Left cardiac atrium (tissue), 4 donors: ENCODE measurements around the gene ANO10. TPM values are rescaled to one million over a fixed set of nuclear protein-coding genes. Genes with fewer than 3 reads are reported as not detected.
A peak's percentile ranks its signal among the peaks of the same experiment; 100 is the strongest.

Source experiments
- ATAC-seq, 2 donors: fragments of 200-7000 bp; cut with Tn5 transposase; one replicate each; pipeline ENCODE4 v1.9.1; 2020; ENCODE audit warnings: mild to moderate bottlenecking in 2 of 2, moderate library complexity in 2 of 2
- DNase-seq: peaks from one replicate; pipeline ENCODE4 v3.0.0-alpha.2; 2020
- intact Hi-C, 2 donors: fragments of 100-400 bp; cut with DNase I; formaldehyde crosslinking; loops; one replicate each; pipeline versions ENCODE4 v1.14.1 to v1.15.1; 2022 to 2023
- total RNA-seq, 2 donors: library from RNA; stranded (reverse); fragmentation: NEBNext Ultra II Directional; extraction: Animal tissue kit (Norgen Biotek cat#: 25700); gene quantifications; one replicate each; pipeline ENCODE4 v1.2.1, GENCODE V29; 2021
- donor health status: DM: no; HTN: yes; CAD: no.
- donor health status: DM: no; HTN: yes; CAD: no; lungs with severe emphysema.
- donor health status: DM: yes; HTN: yes; CAD: no.
- donor health status: Dilated cardiomyopathy.

ANO10 gene
- total RNA-seq, 2 donors from 2014 or later = 16.7 to 18.1 TPM

DNA sequence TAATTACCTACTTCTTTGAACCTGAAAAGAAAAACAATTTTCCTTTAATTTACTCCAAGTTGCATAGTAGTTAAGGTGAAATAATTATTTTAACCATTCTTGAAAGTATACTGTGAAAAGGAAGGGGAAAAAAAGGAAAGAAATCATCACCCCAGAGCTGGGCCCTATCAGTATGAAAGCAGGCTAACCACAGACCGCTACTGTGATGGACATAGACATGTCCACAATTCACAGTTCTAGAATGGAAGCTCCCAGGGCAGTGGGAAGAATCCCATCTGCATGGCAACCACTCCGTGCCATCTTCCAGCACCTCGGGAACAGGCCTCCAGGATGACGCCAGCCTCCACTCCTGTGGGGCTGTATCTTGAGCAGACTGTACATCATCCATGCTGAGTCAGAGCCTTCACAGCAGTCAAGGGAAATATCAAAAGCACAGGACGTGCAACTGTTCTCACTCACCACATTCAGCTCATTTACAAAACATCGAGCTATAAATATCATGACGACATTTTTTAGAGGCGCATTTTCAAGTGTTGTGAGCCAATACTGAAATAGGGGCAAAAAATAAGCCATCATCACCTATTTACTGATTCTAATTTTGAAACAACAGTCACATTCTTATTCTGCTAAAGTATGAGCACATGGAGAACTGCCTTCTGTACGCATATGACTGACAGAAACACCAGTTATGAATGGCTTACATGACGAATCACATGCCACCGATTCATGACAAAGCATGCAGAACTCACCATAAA lies 215.7 kb downstream of the ANO10 start:
- DNase-seq (no peak), ATAC-seq (peak; percentile 44 to 73)
- intact Hi-C loops = no loop called here

DNA sequence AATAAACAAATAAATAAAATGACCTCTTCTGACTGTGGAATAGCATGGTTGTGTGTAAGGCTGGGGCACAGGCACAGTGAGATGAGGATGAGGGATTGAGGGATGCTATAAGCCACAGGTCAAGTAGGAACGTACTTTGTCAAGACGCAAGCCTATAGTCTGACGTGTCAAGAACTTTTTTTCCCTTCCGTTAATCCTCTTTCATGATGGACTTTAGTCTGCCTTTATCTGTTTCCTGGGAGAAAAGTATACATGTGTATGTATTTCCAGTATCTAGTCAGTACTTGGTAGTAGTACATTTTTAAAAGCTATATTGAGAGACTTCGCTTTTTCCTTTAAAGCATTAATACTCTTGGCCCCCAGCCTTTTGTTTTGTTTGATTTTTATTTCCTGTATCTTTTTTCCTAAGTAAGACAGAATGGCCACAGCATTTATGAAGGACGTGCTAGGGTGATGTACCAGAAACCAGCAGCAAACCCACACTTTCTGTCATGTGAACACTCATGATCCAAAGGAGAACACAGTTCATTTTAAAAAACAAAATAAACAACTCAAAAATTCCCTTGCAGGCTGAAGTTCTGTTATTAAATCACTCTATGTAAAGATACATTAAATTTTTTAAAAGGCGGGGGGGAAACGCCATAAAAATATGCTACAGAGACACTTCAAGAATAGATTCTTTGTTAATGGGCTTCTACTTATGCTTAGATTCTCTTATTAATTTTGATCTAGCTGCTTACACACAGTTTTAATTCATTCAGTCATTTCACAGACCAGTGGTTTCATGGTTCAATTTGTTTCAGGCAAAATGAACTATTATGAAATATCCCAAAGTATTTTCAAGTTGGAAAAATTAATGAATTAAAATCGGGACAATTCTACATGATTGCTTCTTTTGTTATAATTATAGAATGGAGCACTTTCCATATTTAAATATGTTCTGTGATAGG lies 220.8 kb downstream of the ANO10 start:
- ATAC-seq (no peak), DNase-seq (no peak)
- intact Hi-C loops = no loop called here

DNA sequence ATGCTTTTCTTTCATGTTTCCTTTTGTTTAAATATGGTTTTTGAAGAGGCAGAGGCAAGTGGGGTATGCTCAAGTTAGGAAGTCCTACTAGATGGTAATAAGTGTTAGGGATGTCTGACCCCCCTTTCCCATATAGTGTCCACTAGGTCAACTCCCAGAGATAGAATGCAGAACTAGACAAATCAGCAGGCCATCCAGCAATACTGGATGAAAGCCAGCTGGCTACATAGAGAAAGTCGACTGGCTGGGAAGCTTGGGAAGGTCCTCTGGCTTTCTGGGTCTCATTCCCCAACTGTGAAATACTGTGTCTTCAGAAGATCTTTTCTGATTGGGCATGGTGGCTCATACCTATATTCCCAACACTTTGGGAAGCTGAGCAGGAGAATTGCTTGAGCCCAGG lies 221.6 kb downstream of the ANO10 start:
- ATAC-seq (no peak), DNase-seq (no peak)
- intact Hi-C loops = no loop called here

DNA sequence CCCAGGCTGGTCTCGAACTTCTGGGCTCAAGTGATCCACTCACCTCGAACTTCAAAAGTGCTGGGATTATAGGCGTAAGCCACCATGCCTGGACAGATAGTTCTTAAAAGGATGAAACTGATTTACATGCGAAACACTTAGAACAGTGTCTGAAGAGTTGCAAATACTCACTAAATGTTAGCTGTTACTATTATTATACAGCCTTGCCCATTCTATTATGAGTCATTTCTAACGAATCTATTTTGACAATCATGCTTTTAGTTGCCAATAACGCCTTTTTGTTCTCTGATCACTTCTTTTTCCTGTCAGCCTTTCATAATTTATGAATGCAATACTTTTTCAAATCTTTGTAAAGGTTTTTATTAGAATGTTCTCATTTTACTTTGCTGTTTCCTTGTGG lies 222.8 kb downstream of the ANO10 start:
- intact Hi-C loops = no loop called here
- no peak for DNase-seq
- no peak for ATAC-seq

DNA sequence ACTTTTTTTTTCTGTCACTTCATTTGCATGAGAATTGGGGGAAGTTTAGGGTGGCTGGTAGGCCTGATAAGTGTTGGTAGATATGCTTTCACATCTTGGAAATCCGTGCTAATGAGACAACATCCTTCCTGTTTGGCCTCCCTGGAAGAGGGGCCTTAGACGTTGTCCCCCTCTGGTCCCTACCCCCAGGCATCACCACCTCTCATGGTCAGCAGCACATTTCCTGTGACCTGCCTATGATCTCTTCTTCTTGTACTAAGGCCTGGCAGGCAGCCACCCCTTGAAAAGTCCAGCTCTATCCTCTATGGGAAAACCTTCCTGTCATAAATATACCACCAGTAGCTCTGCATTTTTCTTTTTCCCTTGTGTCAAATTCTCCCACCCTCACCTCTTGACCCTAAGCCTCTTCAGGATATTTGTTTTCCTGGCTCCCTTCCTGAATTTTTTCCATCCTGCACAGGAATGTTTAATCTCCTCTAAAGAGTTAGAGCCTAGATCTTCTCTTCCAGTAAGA lies 227.7 kb downstream of the ANO10 start:
- ATAC-seq = peak; percentile 79 to 87
- intact Hi-C loops = no loop called here
- peak; percentile 89 for DNase-seq

DNA sequence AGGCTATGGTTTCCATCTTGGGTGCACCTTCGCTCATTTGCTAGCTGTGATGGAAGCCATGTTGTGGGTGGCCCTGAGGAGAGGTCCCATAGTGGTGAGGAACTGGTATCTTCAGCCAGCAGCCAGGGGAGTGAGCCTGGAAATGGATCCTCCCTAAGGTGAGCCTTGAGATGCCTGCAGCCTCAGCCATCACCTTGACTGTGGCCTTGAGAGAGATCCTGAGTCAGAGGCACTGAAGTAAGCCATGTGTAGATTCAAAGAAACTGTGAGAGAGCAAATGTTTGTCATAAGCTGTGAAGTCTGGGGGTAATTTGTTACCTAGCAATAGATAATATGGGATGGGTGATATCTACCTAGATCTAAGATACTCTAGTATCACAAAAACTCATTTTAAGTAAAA lies 230.2 kb downstream of the ANO10 start:
- ATAC-seq (no peak), DNase-seq (no peak)
- intact Hi-C loops = no loop called here

DNA sequence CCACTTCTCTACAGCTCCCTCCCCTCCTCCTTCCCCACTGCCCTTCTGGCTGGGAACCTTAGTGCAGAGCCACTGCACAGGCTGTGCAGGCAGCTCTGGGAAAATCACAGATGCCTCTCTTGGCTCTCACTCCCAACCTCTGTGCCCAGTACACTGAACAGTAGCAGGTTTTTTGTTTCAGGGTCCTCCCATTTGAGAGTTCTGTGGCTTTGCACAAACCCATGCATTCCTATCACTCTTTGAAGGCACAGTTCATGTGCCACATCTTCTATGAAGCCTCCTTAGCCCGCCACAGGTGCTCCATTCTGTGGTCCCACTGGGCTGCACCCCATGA lies 231.6 kb downstream of the ANO10 start:
- ATAC-seq (peak in 1 of 2 donors; percentile 23), DNase-seq (no peak)
- intact Hi-C loops = no loop called here

DNA sequence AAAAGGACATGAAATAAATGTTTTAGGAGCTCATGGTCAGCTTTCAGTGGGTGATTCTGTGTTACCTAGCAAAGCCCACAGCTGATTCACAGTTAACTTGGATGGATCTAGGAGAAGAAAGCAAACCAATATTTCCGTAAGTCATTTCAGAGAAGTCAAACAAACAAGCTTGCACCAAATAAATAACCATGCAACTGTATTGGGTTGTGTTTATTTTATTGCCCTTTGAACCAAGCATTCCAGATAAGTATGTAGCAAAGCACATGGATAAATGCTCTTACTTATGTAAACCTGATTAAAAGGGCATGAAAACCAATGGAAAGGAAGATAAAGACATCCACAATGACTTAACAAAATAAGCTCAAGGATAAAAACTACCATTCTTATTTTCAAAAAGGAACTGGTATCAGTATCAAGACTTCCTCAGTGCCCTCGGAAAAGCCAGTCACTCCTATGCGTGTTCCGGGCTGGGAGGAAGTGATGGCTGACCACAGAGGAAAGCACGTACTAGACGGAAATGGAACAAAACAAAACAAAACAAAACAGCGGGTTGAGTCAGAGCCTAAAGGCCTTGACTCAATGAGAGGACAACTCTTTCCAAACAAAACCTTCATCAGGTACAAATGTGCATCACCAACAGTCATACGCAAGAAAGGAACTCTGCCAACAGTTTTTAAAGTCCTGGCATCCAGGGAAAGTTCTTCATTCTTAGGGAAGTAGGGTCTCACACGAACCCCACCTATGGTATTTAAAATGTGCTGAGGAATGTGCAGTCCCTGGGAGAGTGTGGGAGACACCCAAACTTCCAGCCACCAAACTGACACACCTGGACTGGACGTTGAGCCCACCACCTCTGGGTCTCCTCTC lies 232.2 kb downstream of the ANO10 start:
- intact Hi-C loops = loop anchor here (5.0 to 10.0 kb wide), 2 partner anchors 97 to 225 kb away; no protein-coding TSS in a partner anchor
- ATAC-seq (peak; percentile 73 to 75), DNase-seq (peak; percentile 75)

DNA sequence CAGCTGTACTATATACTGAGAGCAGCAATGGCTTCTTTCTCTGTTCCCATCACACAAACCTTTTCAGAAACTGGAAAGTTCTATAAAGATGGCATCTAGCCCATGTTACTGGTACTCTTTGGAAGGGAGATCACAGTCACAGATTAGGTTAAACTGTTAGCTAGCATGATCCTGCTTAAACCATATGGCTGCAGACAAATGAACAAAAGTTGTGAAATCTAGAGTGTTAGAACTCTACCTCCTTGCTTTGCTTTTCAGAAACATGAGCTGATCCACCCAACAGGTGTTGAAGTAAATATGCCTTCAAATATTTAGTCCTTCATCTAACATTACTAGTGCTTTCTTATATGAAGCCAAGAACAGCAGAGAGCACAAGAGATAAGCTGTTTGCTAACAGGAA lies 232.9 kb downstream of the ANO10 start:
- intact Hi-C loops = loop anchor here (5.0 to 10.0 kb wide), 2 partner anchors 97 to 224 kb away; no protein-coding TSS in a partner anchor
- ATAC-seq (no peak), DNase-seq (no peak)

DNA sequence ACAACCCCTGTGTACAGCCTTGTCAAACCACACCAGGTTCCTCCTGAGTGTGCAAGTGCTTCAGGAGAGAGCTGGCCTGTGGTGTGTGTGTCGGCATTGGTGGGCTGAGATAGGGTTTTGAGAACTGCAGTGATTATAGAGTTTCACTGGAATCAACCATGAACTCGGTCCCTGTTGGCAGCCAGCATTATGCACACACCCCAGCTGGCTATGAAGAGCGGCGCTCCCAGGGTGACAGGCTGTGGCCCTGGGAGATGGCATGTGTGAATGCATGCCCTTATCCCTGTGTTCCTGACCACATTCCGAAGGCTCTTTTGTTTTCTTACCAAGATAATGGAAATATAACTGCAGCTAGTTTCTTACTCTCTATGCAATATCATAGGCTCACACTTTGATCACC lies 233.6 kb downstream of the ANO10 start:
- intact Hi-C loops = loop anchor here (5.0 to 10.0 kb wide), 2 partner anchors 96 to 223 kb away; no protein-coding TSS in a partner anchor

DNA sequence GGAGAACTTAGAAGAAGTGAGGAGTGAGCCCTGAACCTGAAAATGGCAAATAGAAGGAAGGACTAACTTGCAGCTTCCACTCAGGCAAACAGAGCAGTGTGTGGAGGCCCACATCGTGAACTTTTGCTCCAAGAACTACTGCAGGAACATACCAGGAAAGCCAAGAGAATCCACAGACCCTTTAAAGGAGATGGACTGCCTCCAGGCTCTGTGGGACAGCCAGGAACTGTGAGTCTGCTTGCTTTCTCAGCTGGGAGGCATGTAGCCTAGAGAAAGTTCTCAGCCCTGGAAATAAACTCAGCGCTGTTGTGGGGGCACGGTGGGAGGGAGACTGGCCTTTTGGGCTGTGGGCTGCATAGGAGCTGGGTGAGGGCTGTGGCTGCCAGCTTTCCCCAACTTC lies 242.5 kb downstream of the ANO10 start:
- intact Hi-C loops = loop anchor here in 1 of 2 donors (10.0 kb wide), 1 partner anchor 215 kb away; no protein-coding TSS in a partner anchor
- DNase-seq = no peak
- peak; percentile 27 to 73 for ATAC-seq

More for the DNA sequence above, 233.6 kb downstream of the ANO10 start:
- DNase-seq = no peak
- peak; percentile 23 to 61 for ATAC-seq

DNA sequence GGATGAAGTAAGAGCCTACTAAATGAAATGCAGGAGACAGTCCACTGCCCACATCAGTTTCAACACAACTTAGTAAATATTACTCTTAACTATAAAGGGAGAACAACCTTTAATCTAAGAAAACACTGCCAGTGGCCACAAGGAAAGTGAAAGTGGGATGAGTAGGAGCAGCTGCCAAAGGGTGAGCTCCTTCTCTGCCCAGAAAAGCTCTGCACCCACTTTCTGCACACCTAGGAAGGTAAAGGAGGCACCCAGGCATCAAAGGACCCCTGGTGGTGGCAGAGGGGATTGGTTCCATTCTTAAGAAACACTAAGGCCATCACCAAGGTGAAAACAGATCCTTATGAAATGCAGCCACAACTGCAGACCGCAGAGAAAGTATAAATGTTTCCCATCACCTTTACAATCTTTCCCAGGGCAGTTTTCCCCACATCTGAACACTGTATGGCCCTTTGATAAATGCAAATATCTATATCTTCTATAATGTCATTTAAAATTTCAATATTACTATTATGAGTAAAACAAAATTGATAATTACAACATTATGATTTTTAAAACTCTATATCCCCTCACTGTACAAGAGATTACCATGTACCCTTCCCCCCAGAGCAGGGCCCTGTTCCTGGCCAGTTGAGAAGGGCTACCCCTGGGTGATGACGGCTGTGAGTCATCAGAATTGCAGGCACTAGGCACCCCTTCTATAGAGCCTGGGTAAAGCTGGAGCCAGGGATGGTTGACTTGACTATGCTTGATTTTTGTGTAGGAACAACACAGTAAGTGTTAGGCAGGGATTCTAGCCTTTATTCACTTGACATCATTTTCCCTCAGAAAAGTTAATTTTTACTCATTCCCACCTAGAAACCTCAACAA lies 243.5 kb downstream of the ANO10 start:
- ATAC-seq = peak in 1 of 2 donors; percentile 76
- intact Hi-C loops = loop anchor here in 1 of 2 donors (10.0 kb wide), 1 partner anchor 214 kb away; no protein-coding TSS in a partner anchor
- no peak for DNase-seq

DNA sequence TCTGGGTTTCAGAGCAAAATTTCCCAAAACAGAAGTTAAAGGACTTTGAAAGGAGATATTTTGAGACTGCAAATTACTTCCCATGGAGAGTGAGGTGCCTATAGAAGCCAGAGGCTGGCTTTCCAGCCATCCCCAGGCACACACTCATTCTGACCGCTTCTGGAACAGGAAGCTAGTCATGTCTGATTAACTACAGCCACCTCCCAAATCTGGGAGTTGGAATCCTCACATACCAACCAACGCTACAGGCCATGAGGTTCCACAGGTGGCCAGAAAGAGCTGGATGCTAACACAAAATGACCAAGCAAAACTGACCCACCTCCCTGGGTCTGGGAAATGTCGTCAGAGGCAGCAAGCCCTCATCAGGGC lies 248.3 kb downstream of the ANO10 start:
- DNase-seq (no peak), ATAC-seq (peak in 1 of 2 donors; percentile 21)
- intact Hi-C loops = loop anchor here in 1 of 2 donors (10.0 kb wide), 1 partner anchor 209 kb away; no protein-coding TSS in a partner anchor

DNA sequence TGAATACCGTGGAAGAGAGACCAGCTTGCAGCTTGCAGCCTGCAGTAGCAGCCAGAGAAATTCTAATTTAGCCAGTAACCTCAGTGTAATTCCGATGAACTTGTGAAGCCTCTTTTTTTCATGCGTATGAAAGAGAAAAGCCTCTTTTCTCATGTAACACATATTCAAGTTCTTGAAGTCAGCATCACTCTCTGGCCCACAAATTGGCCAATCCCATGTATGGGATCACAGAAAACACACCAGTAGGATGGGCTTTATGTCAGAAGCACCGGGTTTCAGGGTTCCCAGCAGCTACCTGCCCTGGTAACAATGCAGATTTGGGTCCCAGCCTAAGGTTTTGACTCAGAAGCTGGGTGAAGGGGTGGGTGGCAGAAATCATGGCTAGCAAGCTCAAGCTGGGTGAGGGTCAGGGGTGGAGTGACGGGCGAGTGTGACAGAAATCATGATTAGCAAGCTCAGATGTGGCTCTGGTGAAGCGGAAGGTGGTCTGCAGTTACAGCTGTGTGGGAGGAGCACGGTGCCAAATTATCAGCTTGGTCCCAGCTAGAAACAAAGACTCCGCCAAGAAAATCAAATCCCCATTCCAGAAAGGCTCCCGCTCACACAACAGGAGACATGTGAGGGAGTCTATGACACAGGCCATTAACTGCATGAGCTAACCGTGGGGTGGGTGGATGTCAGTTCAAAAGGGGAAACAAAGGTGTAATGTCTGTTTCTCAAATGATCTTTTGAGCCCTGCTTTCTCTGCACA lies 248.8 kb downstream of the ANO10 start:
- DNase-seq (no peak), ATAC-seq (peak in 1 of 2 donors; percentile 41)
- intact Hi-C loops = loop anchor here in 1 of 2 donors (10.0 kb wide), 1 partner anchor 208 kb away; no protein-coding TSS in a partner anchor

DNA sequence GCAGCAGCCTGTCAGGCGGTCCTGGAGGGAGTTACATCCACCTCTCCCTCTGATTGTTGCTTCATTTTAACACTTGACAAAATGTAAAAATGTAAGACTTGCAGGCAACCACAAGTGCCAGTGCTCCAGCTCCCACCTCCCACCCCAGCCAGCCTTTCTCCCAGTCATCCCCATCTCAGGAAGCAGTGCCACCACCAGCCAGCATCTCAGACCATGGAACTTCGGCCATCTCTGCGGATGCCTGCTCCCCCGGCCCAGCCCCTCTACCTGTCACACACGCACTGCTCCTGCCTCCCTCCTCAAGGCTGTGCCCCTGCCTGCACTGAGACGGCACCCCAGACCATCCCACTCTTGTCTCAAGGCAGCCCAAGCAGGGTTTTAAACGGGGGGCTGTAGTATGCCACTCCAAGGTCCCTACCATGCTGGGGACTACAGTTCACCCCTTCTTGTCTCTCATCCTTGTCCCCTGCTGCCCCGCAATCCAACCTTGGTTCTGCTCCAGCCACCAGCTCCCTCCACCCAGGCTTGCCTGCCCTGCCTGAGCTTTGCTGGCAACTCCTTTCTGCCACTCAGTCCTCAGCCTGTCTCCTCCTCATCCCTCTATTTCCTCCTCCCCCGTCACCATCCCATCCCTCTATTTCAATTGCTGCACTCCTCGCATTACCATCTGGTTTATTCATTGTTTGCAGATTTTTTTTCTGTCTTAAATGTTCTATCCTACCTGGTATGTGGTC lies 249.6 kb downstream of the ANO10 start:
- ATAC-seq (no peak), DNase-seq (no peak)
- intact Hi-C loops = loop anchor here in 1 of 2 donors (10.0 kb wide), 1 partner anchor 207 kb away; no protein-coding TSS in a partner anchor

DNA sequence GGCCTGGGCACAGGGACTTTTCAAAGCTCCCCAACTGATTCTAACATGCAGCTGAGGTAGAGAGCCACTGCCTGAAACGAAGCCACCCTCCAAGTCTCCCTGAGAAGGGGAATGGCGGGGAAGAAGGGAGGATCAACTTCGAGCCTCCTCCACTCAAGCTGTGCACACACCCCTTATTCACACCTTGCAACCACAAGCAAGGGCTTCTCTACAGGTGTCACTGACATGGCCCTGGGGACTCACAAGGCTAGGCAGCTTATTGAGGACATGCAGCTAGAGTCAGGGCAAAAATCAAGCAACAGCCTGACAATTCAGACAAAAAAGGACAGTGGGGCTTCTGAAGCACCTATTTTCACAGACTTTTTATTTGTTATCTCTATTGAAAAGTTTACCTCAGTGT lies 250.3 kb downstream of the ANO10 start:
- intact Hi-C loops = loop anchor here in 1 of 2 donors (10.0 kb wide), 1 partner anchor 207 kb away; no protein-coding TSS in a partner anchor
- ATAC-seq (no peak), DNase-seq (no peak)
